Gastrocnemius medialis (tissue), 4 donors: ENCODE results near the gene IL34. TPM values are rescaled to one million over a fixed set of nuclear protein-coding genes. Genes with fewer than 3 reads are reported as not detected.
"Not testable (repeated sequence)": the region's sequence is repeated elsewhere in the genome, so short reads cannot be mapped to it uniquely, and the experiment has no call there.

Source experiments
- ATAC-seq, 2 donors: fragments of 150-250 bp; one replicate each; pipeline ENCODE4 v1.9.1; 2016
- DNase-seq, 2 donors: peaks; one replicate each; pipeline ENCODE4 v3.0.0-alpha.2; 2019
- H3K27ac ChIP-seq, 4 donors: fragments of 200-600 bp; sonication (generic); 1 replicate in 1 of 4; 2 replicates in 3 of 4; pipeline ENCODE4 v1.5.1; 2016 to 2018; ENCODE audit warnings: mild to moderate bottlenecking in 2 of 4, moderate library complexity in 1 of 4
- H3K27me3 ChIP-seq, 3 donors: fragments of 200-600 bp; sonication (generic) in 2 of 3; 1 replicate in 1 of 3; 2 replicates in 2 of 3; pipeline versions ENCODE4 v1.5.1 to v1.6.0; 2016 to 2019; ENCODE audit warnings: mild to moderate bottlenecking in 1 of 3, moderate library complexity in 1 of 3
- H3K36me3 ChIP-seq, 2 donors: fragments of 200-600 bp; sonication (generic) in 1 of 2; one replicate each; pipeline ENCODE4 v1.5.1; 2017 to 2018
- H3K4me1 ChIP-seq, 2 donors: fragments of 200-600 bp; sonication (generic) in 1 of 2; one replicate each; pipeline ENCODE4 v1.5.1; 2016 to 2017; ENCODE audit warnings: mild to moderate bottlenecking in 2 of 2
- H3K4me3 ChIP-seq, 4 donors: fragments of 200-600 bp; sonication (generic) in 3 of 4; 1 replicate in 1 of 4; 2 replicates in 3 of 4; pipeline ENCODE4 v1.5.1; 2016 to 2019; ENCODE audit warnings: mild to moderate bottlenecking in 2 of 4
- H3K9me3 ChIP-seq, 3 donors: fragments of 200-600 bp; sonication (generic) in 2 of 3; 1 replicate in 1 of 3; 2 replicates in 2 of 3; pipeline ENCODE4 v1.5.1; 2016 to 2019
- CTCF ChIP-seq, 5 experiments: fragments of 450-650 bp in 3 of 5; fragments of 200-600 bp in 2 of 5; sonication (generic) in 2 of 5; IDR thresholded peaks in 4 of 5; conservative IDR thresholded peaks in 1 of 5; 1 replicate in 4 of 5; 2 replicates in 1 of 5; pipeline ENCODE4 v1.5.1; 2016 to 2019; ENCODE audit warnings: antibody characterized with exemption in 5 of 5, mild to moderate bottlenecking in 3 of 5, moderate library complexity in 3 of 5
- POLR2A ChIP-seq, 2 donors: fragments of 450-650 bp; IDR thresholded peaks; one replicate each; pipeline ENCODE4 v1.6.1; 2017; ENCODE audit warnings: antibody characterized with exemption in 2 of 2, mild to moderate bottlenecking in 2 of 2, moderate library complexity in 2 of 2
- in situ Hi-C, 4 donors: fragments of 200-750 bp; cut with MboI; loops; one replicate each; pipeline versions ENCODE4 v1.15.0 to v1.8.0; 2017; ENCODE audit warnings: low sequenced_read_pairs in 4 of 4
- intact Hi-C: fragments of 100-400 bp; cut with DNase I; formaldehyde crosslinking; loops from one replicate; pipeline ENCODE4 v1.15.1; 2023; ENCODE audit warnings: low total_unique reads
- total RNA-seq, 4 donors: library from RNA; depleted of rRNA; stranded (reverse); fragments of >200 nt; gene quantifications; one replicate each; pipeline versions ENCODE4 v1.1.0 to v1.2.3, GENCODE V29; 2016

IL34 gene
- total RNA-seq, 4 donors from 2014 or later: 0.71 to 93.0 (median 22.1) TPM

GRCh38 chr16:70630960-70631745 is 15.2 kb upstream of the IL34 start:
- H3K4me3 ChIP-seq: no peak overlapping the region
- ATAC-seq (no peak), DNase-seq (no peak)
- H3K27me3 ChIP-seq: no peaks in the 10 kb centered on the region
- no peak for TF ChIP-seq CTCF (IDR thresholded peaks at IDR 0.05 in 4 of 5, conservative IDR thresholded peaks at IDR 0.05 in 1 of 5)
- no peak for TF ChIP-seq POLR2A (IDR thresholded peaks at IDR 0.05)
- in situ Hi-C loops (loop anchor here in 1 of 4 donors (25.0 kb wide), 1 partner anchor 269 kb away; no protein-coding TSS in a partner anchor), intact Hi-C loops (no loop called here)
- no peaks in the 10 kb centered on the region for H3K9me3 ChIP-seq
- no peak overlapping the region for H3K27ac ChIP-seq
- H3K4me1 ChIP-seq: no peaks in the 10 kb centered on the region
- H3K36me3 ChIP-seq: no peaks in the 10 kb centered on the region

GRCh38 chr16:70632273-70632672 is 14.1 kb upstream of the IL34 start:
- no peak for ATAC-seq
- Histone ChIP-seq H3K4me3 (no peak overlapping the region), H3K4me1 (no peaks in the 10 kb centered on the region), H3K9me3 (no peaks in the 10 kb centered on the region), H3K27me3 (no peaks in the 10 kb centered on the region), H3K36me3 (no peaks in the 10 kb centered on the region), H3K27ac (no peak overlapping the region)
- in situ Hi-C loops: loop anchor here in 1 of 4 donors (25.0 kb wide), 1 partner anchor 270 kb away; no protein-coding TSS in a partner anchor
- no peak for DNase-seq
- intact Hi-C loops: no loop called here
- TF ChIP-seq CTCF (IDR thresholded peaks at IDR 0.05 in 4 of 5, conservative IDR thresholded peaks at IDR 0.05 in 1 of 5) (no peak), POLR2A (IDR thresholded peaks at IDR 0.05) (no peak)

- H3K9me3 ChIP-seq, H3K36me3 ChIP-seq, ATAC-seq, H3K4me1 ChIP-seq, H3K4me3 ChIP-seq, H3K27ac ChIP-seq, DNase-seq, H3K27me3 ChIP-seq, intact Hi-C loops: not testable (repeated sequence)
- in situ Hi-C loops: loop anchor here in 1 of 4 donors (25.0 kb wide), 1 partner anchor 271 kb away; no protein-coding TSS in a partner anchor
Measured at GRCh38 chr16:70633617-70634016, 12.7 kb upstream of the IL34 start.

DNA sequence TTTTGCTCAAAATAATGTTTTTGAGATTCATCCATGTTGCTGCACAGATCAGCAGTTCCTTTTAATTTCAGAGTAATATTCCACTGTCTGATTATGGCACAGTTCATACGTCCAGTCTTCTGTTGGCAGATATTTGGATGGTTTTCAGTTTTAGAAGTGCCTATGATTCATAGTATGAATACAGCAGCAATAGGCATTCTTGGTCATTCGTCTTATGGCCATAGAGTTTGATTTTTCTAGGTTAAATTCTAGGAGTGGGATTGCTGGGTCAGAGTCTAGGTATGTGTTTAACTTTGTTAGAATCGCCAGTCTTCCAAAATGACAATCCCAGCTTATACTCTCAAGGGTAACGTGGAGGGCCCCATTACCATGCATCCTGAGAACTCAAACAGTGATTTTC is 11.5 kb upstream of the IL34 start:
- no peaks in the 10 kb centered on the region for H3K4me1 ChIP-seq
- H3K9me3 ChIP-seq: no peaks in the 10 kb centered on the region
- no peak for ATAC-seq
- H3K27me3 ChIP-seq: no peaks in the 10 kb centered on the region
- TF ChIP-seq POLR2A (IDR thresholded peaks at IDR 0.05) (no peak), CTCF (IDR thresholded peaks at IDR 0.05 in 4 of 5, conservative IDR thresholded peaks at IDR 0.05 in 1 of 5) (no peak)
- H3K27ac ChIP-seq: no peak overlapping the region
- intact Hi-C loops (no loop called here), in situ Hi-C loops (loop anchor here in 1 of 4 donors (25.0 kb wide), 1 partner anchor 273 kb away; no protein-coding TSS in a partner anchor)
- DNase-seq: no peak
- no peak overlapping the region for H3K4me3 ChIP-seq
- no peaks in the 10 kb centered on the region for H3K36me3 ChIP-seq

DNA sequence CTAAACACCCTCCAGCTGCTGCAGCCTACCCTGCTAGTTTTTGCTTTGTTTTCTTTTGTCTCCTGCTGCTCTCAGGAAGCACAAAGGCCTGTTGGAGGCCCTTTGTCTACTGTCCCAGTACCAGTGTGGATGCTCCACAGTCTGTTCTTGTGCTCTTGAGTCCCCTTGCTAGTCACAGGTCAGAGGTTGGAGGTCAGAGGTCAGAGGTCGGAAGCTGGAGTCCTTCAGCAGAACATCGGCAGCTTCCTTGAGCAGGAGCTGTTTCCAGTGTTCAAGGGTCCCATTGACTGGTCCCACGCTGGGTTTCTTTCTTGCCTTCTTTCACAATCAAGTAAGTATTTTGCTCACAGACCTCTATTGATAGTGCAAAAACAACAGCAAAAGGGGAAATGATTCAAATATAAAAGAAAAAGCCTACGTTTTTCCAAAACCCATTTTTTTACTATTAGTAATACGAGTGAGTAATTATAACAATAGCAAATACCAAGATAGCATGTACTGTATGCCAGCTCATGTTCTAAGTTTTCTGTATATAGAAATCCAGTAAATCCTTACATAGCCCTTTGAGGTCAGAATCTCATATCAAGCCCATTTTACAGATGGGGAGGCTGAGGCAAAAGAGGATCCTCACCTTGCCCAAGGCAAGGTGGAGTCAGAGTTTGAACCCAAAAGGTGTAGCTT is 10.9 kb upstream of the IL34 start:
- H3K4me3 ChIP-seq: no peak overlapping the region
- no peak for ATAC-seq
- no peaks in the 10 kb centered on the region for H3K4me1 ChIP-seq
- no peaks in the 10 kb centered on the region for H3K9me3 ChIP-seq
- in situ Hi-C loops (loop anchor here in 1 of 4 donors (25.0 kb wide), 1 partner anchor 273 kb away; no protein-coding TSS in a partner anchor), intact Hi-C loops (no loop called here)
- TF ChIP-seq POLR2A (IDR thresholded peaks at IDR 0.05): no peak
- no peak for TF ChIP-seq CTCF (IDR thresholded peaks at IDR 0.05 in 4 of 5, conservative IDR thresholded peaks at IDR 0.05 in 1 of 5)
- no peak for DNase-seq
- no peaks in the 10 kb centered on the region for H3K27me3 ChIP-seq
- H3K27ac ChIP-seq: no peak overlapping the region
- H3K36me3 ChIP-seq: no peaks in the 10 kb centered on the region
